B cell (primary cell): ENCODE results near the gene MEGF8. TPM values are rescaled to one million over a fixed set of nuclear protein-coding genes. Genes with fewer than 3 reads are reported as not detected.

Experiments
- ATAC-seq: fragments of 200-7000 bp; cut with Tn5 transposase; one replicate; pipeline ENCODE4 v1.10.0; 2021; ENCODE audit warnings: low read depth, mild to moderate bottlenecking, moderate number of reproducible peaks, moderate library complexity
- CTCF ChIA-PET: fragments of 350-600 bp; sonication (Branson Sonifier 250); formaldehyde crosslinking; loops from one replicate; lab custom pipeline; 2021; ENCODE audit warnings: antibody characterized with exemption, inconsistent platforms; lab: Charles Lee
- POLR2A ChIA-PET: fragments of 350-600 bp; sonication (Branson Sonifier 250); formaldehyde crosslinking; loops from one replicate; lab custom pipeline; 2021; ENCODE audit warnings: antibody characterized with exemption; lab: Charles Lee
- DNase-seq: peaks from one replicate; pipeline ENCODE4 v3.0.0; 2013
- H2AFZ ChIP-seq: 2 replicates; pipeline ENCODE4 v1.6.1; 2012; ENCODE audit warnings: mild to moderate bottlenecking, low read depth, low read length; ENCODE audit not compliant: insufficient read depth, poor library complexity, severe bottlenecking
- H3K27ac ChIP-seq, 2 donors: 1 replicate in 1 of 2; 2 replicates in 1 of 2; pipeline ENCODE4 v1.5.1; 2012 to 2013; ENCODE audit warnings: low read length in 2 of 2, mild to moderate bottlenecking in 2 of 2, moderate library complexity in 1 of 2
- H3K27me3 ChIP-seq, 4 experiments: fragments of 200-600 bp in 1 of 4; sonication (generic) in 1 of 4; replicated peaks in 1 of 4; 1 replicate in 2 of 4; 2 replicates in 2 of 4; pipeline versions ENCODE4 v1.6.1 to v1.7.0; 2013 to 2016; ENCODE audit warnings: low read length in 3 of 4, mild to moderate bottlenecking in 2 of 4, mixed read lengths in 1 of 4, moderate library complexity in 1 of 4; ENCODE audit not compliant: insufficient read depth in 4 of 4, control insufficient read depth in 3 of 4; ENCODE audit errors: control extremely low read depth in 1 of 4
- H3K36me3 ChIP-seq, 2 experiments: replicated peaks in 1 of 2; 1 replicate in 1 of 2; 2 replicates in 1 of 2; pipeline versions ENCODE4 v1.6.1 to v1.7.1; 2013; ENCODE audit warnings: low read length in 1 of 2; ENCODE audit not compliant: insufficient read depth in 2 of 2, control insufficient read depth in 1 of 2; ENCODE audit errors: control extremely low read depth in 1 of 2, extremely low read depth in 1 of 2
- H3K4me1 ChIP-seq, 2 donors: fragments of 200-600 bp in 1 of 2; sonication (generic) in 1 of 2; 1 replicate in 1 of 2; 2 replicates in 1 of 2; pipeline versions ENCODE4 v1.5.1 to v1.6.1; 2013 to 2017; ENCODE audit warnings: low read length in 2 of 2; ENCODE audit not compliant: control insufficient read depth in 2 of 2, insufficient read depth in 2 of 2
- H3K4me2 ChIP-seq: replicated peaks from 2 replicates; pipeline ENCODE3; 2012; ENCODE audit warnings: mild to moderate bottlenecking, low read depth, low read length; ENCODE audit not compliant: poor library complexity, severe bottlenecking
- H3K4me3 ChIP-seq, 5 experiments: fragments of 200-600 bp in 1 of 5; sonication (generic) in 1 of 5; 1 replicate in 3 of 5; 2 replicates in 2 of 5; pipeline versions ENCODE4 v1.5.1 to v1.7.0; 2011 to 2016; ENCODE audit warnings: low read length in 4 of 5, mild to moderate bottlenecking in 4 of 5, low read depth in 2 of 5, control low read depth in 1 of 5, moderate library complexity in 1 of 5; ENCODE audit not compliant: insufficient read depth in 1 of 5; ENCODE audit errors: control extremely low read depth in 1 of 5, extremely low read depth in 1 of 5
- H3K79me2 ChIP-seq: fragments of 200-600 bp; sonication (generic); one replicate; pipeline ENCODE4 v1.6.0; 2016; ENCODE audit warnings: low read length; ENCODE audit not compliant: control insufficient read depth, insufficient read depth
- H3K9ac ChIP-seq: fragments of 200-600 bp; sonication (generic); 2 replicates; pipeline ENCODE4 v1.6.1; 2017; ENCODE audit warnings: mild to moderate bottlenecking, low read length, moderate library complexity
- H3K9me3 ChIP-seq, 3 donors: one replicate each; pipeline versions ENCODE4 v1.6.1 to v1.7.1; 2013; ENCODE audit warnings: low read length in 2 of 3; ENCODE audit not compliant: control insufficient read depth in 2 of 3, insufficient read depth in 1 of 3; ENCODE audit errors: control extremely low read depth in 1 of 3
- H4K20me1 ChIP-seq: 2 replicates; pipeline ENCODE4 v1.6.0; 2012; ENCODE audit warnings: mild to moderate bottlenecking, low read length; ENCODE audit not compliant: insufficient read depth, control insufficient read depth, poor library complexity, severe bottlenecking
- H3K27ac Mint-ChIP-seq: one replicate; pipeline ENCODE4 v1.8.0; 2021; ENCODE audit warnings: mixed read lengths
- H3K27me3 Mint-ChIP-seq: one replicate; pipeline ENCODE4 v1.8.0; 2021; ENCODE audit warnings: mixed read lengths
- H3K4me1 Mint-ChIP-seq: one replicate; pipeline ENCODE4 v1.8.0; 2021; ENCODE audit warnings: mixed read lengths
- H3K4me3 Mint-ChIP-seq: one replicate; pipeline ENCODE4 v1.8.0; 2021; ENCODE audit warnings: mixed read lengths
- H3K9me3 Mint-ChIP-seq: one replicate; pipeline ENCODE4 v1.8.0; 2022; ENCODE audit warnings: mixed read lengths; ENCODE audit not compliant: insufficient read depth
- EZH2 ChIP-seq: IDR thresholded peaks from 2 replicates; pipeline ENCODE4 v1.6.1; 2012; ENCODE audit warnings: borderline replicate concordance, low read depth, mild to moderate bottlenecking, moderate library complexity, low read length; ENCODE audit not compliant: insufficient read depth, poor library complexity, severe bottlenecking
- WGBS: methylation state at CpG from one replicate; pipeline ENCODE4 v1.1.5; 2013; ENCODE audit warnings: missing lambda C conversion rate; ENCODE audit not compliant: insufficient coverage; 5-methylcytosine and 5-hydroxymethylcytosine counted together
- intact Hi-C: fragments of 100-400 bp; cut with micrococcal nuclease; formaldehyde crosslinking; loops from one replicate; pipeline ENCODE4 v1.10.0; 2022
- polyA plus RNA-seq: library from polyadenylated mRNA; depleted of rRNA; stranded (reverse); fragments of >200 nt; gene quantifications from 2 replicates; pipeline ENCODE4 v1.2.3, GENCODE V29; 2012
- total RNA-seq, 2 donors: library from RNA; stranded (reverse); fragments of 120-200 nt in 1 of 2; gene quantifications; 1 replicate in 1 of 2; 2 replicates in 1 of 2; pipeline versions ENCODE4 v1.2.3 to v1.2.4, GENCODE V29; 2013 to 2022
- TF ChIP-seq, protein P1 (sequence below): fragments of 200-600 bp; IDR thresholded peaks from one replicate; pipeline ENCODE4 v1.8.0; 2022; ENCODE audit warnings: antibody characterized with exemption, mild to moderate bottlenecking

Gene MEGF8
- total and polyA plus RNA-seq, 2 donors (not counting 1 experiment from before 2014, with no cell fraction given) = 8.2 to 26.5 TPM

DNA sequence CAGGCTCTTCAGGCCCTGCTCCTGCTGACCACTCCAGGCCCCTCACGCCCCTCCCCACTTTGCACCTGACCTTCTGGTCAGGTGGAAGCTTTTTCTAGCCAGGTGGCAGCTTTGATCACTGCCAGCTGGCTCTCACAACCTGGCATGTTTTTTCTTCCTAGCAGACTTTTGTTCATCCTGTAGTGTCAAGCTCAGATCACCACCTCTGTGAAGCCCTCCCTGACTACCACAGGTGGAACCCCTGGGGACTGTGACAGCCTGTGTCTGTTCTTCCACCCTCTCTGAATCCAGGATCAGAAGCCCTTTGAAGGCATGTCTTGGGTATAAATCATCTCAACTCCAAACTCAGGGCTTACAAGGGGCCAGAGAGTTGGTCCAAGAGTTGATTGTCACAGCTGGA is 75.0 kb downstream of the MEGF8 start:
- DNase-seq (no peak), ATAC-seq (no peak)
- Histone ChIP-seq H3K27ac (no peak overlapping the region), H2AFZ (no peak overlapping the region), H3K4me3 (no peak overlapping the region), H4K20me1 (no peaks in the 10 kb centered on the region), H3K9me3 (no peaks in the 10 kb centered on the region), H3K4me2 (no peak overlapping the region), H3K36me3 (peaks cover 0 to 10% of the 10 kb centered on the region in 2 experiments), H3K4me1 (peaks cover 26 to 41% of the 10 kb centered on the region in 2 donors), H3K79me2 (peaks cover 22% of the 10 kb centered on the region), H3K27me3 (no peaks in the 10 kb centered on the region), H3K9ac (no peak overlapping the region)
- ChIA-PET CTCF (interaction anchor here (0.7 to 3.1 kb wide), 17 partner anchors 12 to 292 kb away, joined by 3 to 27 read pairs (median 7); partner anchors contain the start of genes CEACAM1, CNFN and POU2F2), POLR2A (no interaction called here)
- no peaks in the 10 kb centered on the region for H3K9me3 Mint-ChIP-seq
- H3K4me3 Mint-ChIP-seq = peak overlapping the region; percentile 45
- no peak overlapping the region for H3K27ac Mint-ChIP-seq
- peaks cover 46% of the 10 kb centered on the region for H3K4me1 Mint-ChIP-seq
- intact Hi-C loops = no loop called here
- no peaks in the 10 kb centered on the region for H3K27me3 Mint-ChIP-seq
- TF ChIP-seq EZH2 = no peak
- TF ChIP-seq, protein P1, sequence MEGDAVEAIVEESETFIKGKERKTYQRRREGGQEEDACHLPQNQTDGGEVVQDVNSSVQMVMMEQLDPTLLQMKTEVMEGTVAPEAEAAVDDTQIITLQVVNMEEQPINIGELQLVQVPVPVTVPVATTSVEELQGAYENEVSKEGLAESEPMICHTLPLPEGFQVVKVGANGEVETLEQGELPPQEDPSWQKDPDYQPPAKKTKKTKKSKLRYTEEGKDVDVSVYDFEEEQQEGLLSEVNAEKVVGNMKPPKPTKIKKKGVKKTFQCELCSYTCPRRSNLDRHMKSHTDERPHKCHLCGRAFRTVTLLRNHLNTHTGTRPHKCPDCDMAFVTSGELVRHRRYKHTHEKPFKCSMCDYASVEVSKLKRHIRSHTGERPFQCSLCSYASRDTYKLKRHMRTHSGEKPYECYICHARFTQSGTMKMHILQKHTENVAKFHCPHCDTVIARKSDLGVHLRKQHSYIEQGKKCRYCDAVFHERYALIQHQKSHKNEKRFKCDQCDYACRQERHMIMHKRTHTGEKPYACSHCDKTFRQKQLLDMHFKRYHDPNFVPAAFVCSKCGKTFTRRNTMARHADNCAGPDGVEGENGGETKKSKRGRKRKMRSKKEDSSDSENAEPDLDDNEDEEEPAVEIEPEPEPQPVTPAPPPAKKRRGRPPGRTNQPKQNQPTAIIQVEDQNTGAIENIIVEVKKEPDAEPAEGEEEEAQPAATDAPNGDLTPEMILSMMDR = no peak
- 100% methylated on average over 1 of the region's 1 CpG for WGBS
